Lung (tissue), 12 donors: ENCODE measurements around the gene PHACTR1. TPM values are rescaled to one million over a fixed set of nuclear protein-coding genes. Genes with fewer than 3 reads are reported as not detected.

Source experiments
- ATAC-seq: fragments of 200-7000 bp; cut with Tn5 transposase; one replicate; pipeline ENCODE4 v1.9.1; 2020; ENCODE audit warnings: moderate number of reproducible peaks; ENCODE audit not compliant: insufficient read depth, low FRiP score
- DNase-seq, 3 donors: peaks; one replicate each; pipeline ENCODE4 v3.0.0-alpha.2; 2013 to 2017
- H3K27ac ChIP-seq, 2 donors: one replicate each; pipeline ENCODE4 v1.5.1; 2013; ENCODE audit warnings: mild to moderate bottlenecking in 2 of 2, moderate library complexity in 2 of 2, control low read depth in 1 of 2, inconsistent platforms in 1 of 2, low read depth in 1 of 2, low read length in 1 of 2
- H3K27me3 ChIP-seq, 3 donors: one replicate each; pipeline ENCODE4 v1.5.1; 2013; ENCODE audit warnings: low read length in 2 of 3; ENCODE audit not compliant: control insufficient read depth in 3 of 3, insufficient read depth in 3 of 3
- H3K36me3 ChIP-seq, 4 donors: one replicate each; pipeline ENCODE4 v1.5.1; 2013; ENCODE audit warnings: low read length in 4 of 4, mild to moderate bottlenecking in 1 of 4, moderate library complexity in 1 of 4; ENCODE audit not compliant: control insufficient read depth in 4 of 4, insufficient read depth in 4 of 4
- H3K4me1 ChIP-seq, 5 donors: one replicate each; pipeline ENCODE4 v1.5.1; 2013; ENCODE audit warnings: low read length in 5 of 5, mild to moderate bottlenecking in 2 of 5, moderate library complexity in 1 of 5; ENCODE audit not compliant: control insufficient read depth in 5 of 5, insufficient read depth in 5 of 5
- H3K4me3 ChIP-seq: one replicate; pipeline ENCODE4 v1.5.1; 2013; ENCODE audit warnings: mild to moderate bottlenecking, control low read depth, moderate library complexity
- H3K9ac ChIP-seq, 2 donors: one replicate each; pipeline ENCODE4 v1.5.1; 2013; ENCODE audit warnings: low read length in 2 of 2, control low read depth in 1 of 2; ENCODE audit not compliant: insufficient read depth in 1 of 2
- H3K9me3 ChIP-seq, 4 donors: one replicate each; pipeline ENCODE4 v1.5.1; 2013; ENCODE audit warnings: low read length in 3 of 4, mild to moderate bottlenecking in 1 of 4, moderate library complexity in 1 of 4; ENCODE audit not compliant: control insufficient read depth in 4 of 4, insufficient read depth in 3 of 4
- CTCF ChIP-seq: IDR thresholded peaks from 2 replicates; pipeline ENCODE4 v1.5.1; 2012; ENCODE audit warnings: mild to moderate bottlenecking; ENCODE audit errors: control extremely low read depth, extremely low read depth
- WGBS, 2 donors: extraction: QIAGEN DNeasy Blood & Tissue Kit; methylation state at CpG; one replicate each; pipeline ENCODE4 v1.1.7; 2013; 5-methylcytosine and 5-hydroxymethylcytosine counted together
- polyA plus RNA-seq, 2 donors: library from polyadenylated mRNA; stranded (reverse); fragments of 200-250 nt; gene quantifications; one replicate each; pipeline ENCODE4 v1.2.1, GENCODE V29; 2013
- total RNA-seq, 2 donors: library from RNA; depleted of rRNA in 1 of 2; stranded (reverse); fragments of >200 nt in 1 of 2; gene quantifications; one replicate each; pipeline ENCODE4 v1.2.1, GENCODE V29; 2014 to 2021
- donor health status: control.
- donor health status: control.
- donor health status: Bipolar disorder and iron deficiency.
- donor health status: healthy.
- donor health status: DM: yes; HTN: yes; CAD: no.

PHACTR1 gene
- total and polyA plus RNA-seq, 4 donors = 16.3 to 58.8 (median 41.9) TPM

- WGBS, 2 donors = 90 to 93% methylated on average over 6 of the region's 6 CpGs
Measured at GRCh38 chr6:13198168-13198567, 481.6 kb downstream of the PHACTR1 start.

GRCh38 chr6:13201336-13201735 lies 484.8 kb downstream of the PHACTR1 start:
- ATAC-seq (no peak), DNase-seq (no peak)

More at GRCh38 chr6:13198168-13198567, 481.6 kb downstream of the PHACTR1 start:
- Histone ChIP-seq H3K36me3 (peaks cover 0 to 3% (median 1%) of the 10 kb centered on the region in 4 donors), H3K9me3 (no peaks in the 10 kb centered on the region), H3K27me3 (no peaks in the 10 kb centered on the region), H3K4me3 (no peak overlapping the region), H3K27ac (no peak overlapping the region), H3K9ac (no peak overlapping the region), H3K4me1 (no peaks in the 10 kb centered on the region)
- ATAC-seq (no peak), DNase-seq (no peak)
- TF ChIP-seq CTCF = no peak

GRCh38 chr6:13203145-13203544 lies 486.6 kb downstream of the PHACTR1 start:
- Histone ChIP-seq H3K27ac (no peak overlapping the region), H3K4me1 (no peaks in the 10 kb centered on the region), H3K36me3 (peaks cover 0 to 14% (median 2%) of the 10 kb centered on the region in 4 donors), H3K9ac (no peak overlapping the region), H3K4me3 (no peak overlapping the region), H3K9me3 (no peaks in the 10 kb centered on the region), H3K27me3 (no peaks in the 10 kb centered on the region)
- WGBS, 2 donors = 45 to 46% methylated on average over 4 of the region's 4 CpGs
- TF ChIP-seq CTCF = no peak
- no peak for DNase-seq
- ATAC-seq = no peak

More at GRCh38 chr6:13201336-13201735, 484.8 kb downstream of the PHACTR1 start:
- no peaks in the 10 kb centered on the region for H3K9me3 ChIP-seq
- WGBS, 2 donors = 94 to 96% methylated on average over 6 of the region's 6 CpGs
- H3K27me3 ChIP-seq = no peaks in the 10 kb centered on the region
- H3K4me3 ChIP-seq = no peak overlapping the region
- TF ChIP-seq CTCF = no peak
- H3K4me1 ChIP-seq = no peaks in the 10 kb centered on the region
- peaks cover 0 to 14% (median 1%) of the 10 kb centered on the region in 4 donors for H3K36me3 ChIP-seq
- no peak overlapping the region for H3K9ac ChIP-seq
- no peak overlapping the region for H3K27ac ChIP-seq

GRCh38 chr6:13205106-13205505 lies 488.5 kb downstream of the PHACTR1 start:
- DNase-seq = no peak
- 97 to 99% methylated on average over 6 of the region's 6 CpGs for WGBS, 2 donors
- H3K9ac ChIP-seq = no peak overlapping the region
- peaks cover 0 to 16% (median 2%) of the 10 kb centered on the region in 4 donors for H3K36me3 ChIP-seq
- H3K4me1 ChIP-seq = no peaks in the 10 kb centered on the region
- H3K27me3 ChIP-seq = no peaks in the 10 kb centered on the region
- no peaks in the 10 kb centered on the region for H3K9me3 ChIP-seq
- H3K4me3 ChIP-seq = no peak overlapping the region
- TF ChIP-seq CTCF = no peak
- no peak for ATAC-seq
- no peak overlapping the region for H3K27ac ChIP-seq
